Posterior vena cava (tissue), 2 donors: Measurements from ENCODE around the gene ZNF486. TPM values are rescaled to one million over a fixed set of nuclear protein-coding genes. Genes with fewer than 3 reads are reported as not detected.
"Not testable (repeated sequence)": the region's sequence is repeated elsewhere in the genome, so short reads cannot be mapped to it uniquely, and the experiment has no call there.

Experiments
- DNase-seq: peaks from one replicate; pipeline ENCODE4 v3.0.0-alpha.2; 2020; ENCODE audit warnings: low spot score
- intact Hi-C, 2 donors: fragments of 100-400 bp; cut with DNase I; formaldehyde crosslinking; loops; one replicate each; pipeline versions ENCODE4 v1.14.1 to v1.14.2; 2022 to 2023
- total RNA-seq, 2 donors: library from RNA; stranded (reverse); fragmentation: NEBNext Ultra II Directional; extraction: Animal tissue kit (Norgen Biotek cat#: 25700); gene quantifications; one replicate each; pipeline ENCODE4 v1.2.1, GENCODE V29; 2021
- donor health status: DM: yes; HTN: yes; CAD: no.
- donor health status: DM: yes; HTN: yes; CAD: no.

The ZNF486 gene
- total RNA-seq, 2 donors from 2014 or later, result 3.9 to 5.0 TPM

DNA sequence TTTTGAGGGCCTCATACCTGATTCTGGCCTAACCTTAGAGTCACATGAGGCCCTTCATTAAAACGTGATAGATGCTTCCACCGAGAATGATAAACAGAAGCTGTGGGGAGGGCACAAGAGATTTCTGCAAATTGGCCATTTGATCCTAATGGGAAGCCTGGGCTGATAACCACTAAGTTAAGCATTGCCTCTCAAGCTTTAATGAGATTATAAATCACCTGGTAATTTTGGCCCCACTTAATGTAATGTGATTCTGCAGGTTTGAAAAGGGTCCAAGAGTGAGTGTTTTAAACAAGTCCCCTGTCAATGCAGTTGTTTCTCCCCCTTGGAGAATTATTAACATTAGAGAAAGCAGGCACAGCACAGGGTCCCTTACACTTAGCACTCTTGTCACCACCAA is 42.0 kb downstream of the ZNF486 start:
- DNase-seq, result no peak
- intact Hi-C loops, result no loop called here

DNA sequence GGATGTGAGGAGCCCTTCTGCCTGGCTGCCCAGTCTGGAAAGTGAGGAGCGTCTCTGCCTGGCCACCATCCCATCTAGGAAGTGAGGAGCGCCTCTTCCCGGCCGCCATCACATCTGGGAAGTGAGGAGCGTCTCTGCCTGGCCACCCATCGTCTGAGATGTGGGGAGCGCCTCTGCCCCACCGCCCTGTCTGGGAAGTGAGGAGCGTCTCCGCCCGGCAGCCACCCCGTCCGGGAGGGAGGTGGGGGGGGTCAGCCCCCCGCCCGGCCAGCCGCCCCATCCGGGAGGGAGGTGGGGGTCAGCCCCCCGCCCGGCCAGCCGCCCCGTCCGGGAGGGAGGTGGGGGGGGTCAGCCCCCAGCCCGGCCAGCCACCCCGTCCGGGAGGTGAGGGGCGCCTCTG is 47.4 kb downstream of the ZNF486 start:
- intact Hi-C loops, result not testable (repeated sequence)

DNA sequence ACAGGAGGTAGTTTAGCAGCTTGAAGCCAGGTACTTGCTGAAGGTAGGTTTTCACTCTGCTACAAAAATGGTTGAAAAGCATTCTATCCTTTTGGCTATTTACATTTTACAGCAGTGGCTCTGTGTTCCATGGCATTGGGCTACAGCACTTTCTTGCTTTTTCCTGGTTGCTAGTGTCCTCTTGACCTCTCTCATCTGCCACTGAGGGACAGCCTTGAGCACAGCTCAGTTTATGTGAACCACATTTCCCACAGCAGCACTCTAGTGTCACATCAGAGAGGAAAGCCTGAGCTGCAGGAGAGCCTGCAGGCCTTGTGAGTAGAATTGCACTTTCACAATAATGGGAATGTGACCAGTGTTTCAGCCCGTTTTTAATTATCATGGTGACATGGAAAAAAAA is 54.6 kb downstream of the ZNF486 start:
- intact Hi-C loops, DNase-seq: not testable (repeated sequence)

More for the DNA sequence above, 47.4 kb downstream of the ZNF486 start:
- DNase-seq, result not testable (repeated sequence)

DNA sequence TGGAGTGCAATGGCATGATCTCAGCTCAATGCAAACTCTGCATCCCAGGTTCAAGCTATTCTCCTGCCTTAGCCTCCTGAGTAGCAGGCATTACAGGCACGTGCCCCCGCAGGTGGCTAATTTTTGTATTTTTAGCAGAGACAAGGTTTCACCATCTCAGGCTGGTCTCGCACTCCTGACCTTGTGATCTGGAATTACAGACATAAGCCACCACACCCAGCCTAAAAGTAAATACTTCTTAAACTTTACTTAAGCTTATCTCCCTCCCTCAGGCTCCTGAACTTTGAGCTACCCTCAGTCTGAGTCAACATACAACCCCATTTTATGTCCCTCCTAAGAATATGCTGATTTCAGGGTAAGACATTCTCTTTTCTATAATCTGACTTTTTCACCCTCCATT is 66.1 kb downstream of the ZNF486 start:
- intact Hi-C loops, result no loop called here
- DNase-seq, result no peak

DNA sequence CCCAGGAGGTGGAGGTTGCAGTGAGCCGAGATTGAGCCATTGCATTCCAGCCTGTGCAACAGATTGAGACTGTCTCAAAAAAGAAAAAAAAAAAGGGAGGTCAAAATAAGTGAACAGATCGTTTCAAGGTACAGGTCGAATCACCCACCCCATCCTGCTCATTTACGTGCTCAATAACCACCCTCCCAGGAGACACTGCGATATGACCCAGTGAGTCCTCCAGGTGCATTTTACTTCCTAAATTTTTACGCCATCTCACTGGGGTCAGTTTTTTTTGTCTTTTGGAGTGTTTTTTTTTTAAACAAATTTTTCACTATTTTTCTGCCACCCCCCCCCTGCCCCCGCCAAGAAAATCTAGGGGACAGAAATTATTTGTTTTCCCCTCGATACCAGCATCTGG is 68.1 kb downstream of the ZNF486 start:
- no peak for DNase-seq
- intact Hi-C loops, result no loop called here

DNA sequence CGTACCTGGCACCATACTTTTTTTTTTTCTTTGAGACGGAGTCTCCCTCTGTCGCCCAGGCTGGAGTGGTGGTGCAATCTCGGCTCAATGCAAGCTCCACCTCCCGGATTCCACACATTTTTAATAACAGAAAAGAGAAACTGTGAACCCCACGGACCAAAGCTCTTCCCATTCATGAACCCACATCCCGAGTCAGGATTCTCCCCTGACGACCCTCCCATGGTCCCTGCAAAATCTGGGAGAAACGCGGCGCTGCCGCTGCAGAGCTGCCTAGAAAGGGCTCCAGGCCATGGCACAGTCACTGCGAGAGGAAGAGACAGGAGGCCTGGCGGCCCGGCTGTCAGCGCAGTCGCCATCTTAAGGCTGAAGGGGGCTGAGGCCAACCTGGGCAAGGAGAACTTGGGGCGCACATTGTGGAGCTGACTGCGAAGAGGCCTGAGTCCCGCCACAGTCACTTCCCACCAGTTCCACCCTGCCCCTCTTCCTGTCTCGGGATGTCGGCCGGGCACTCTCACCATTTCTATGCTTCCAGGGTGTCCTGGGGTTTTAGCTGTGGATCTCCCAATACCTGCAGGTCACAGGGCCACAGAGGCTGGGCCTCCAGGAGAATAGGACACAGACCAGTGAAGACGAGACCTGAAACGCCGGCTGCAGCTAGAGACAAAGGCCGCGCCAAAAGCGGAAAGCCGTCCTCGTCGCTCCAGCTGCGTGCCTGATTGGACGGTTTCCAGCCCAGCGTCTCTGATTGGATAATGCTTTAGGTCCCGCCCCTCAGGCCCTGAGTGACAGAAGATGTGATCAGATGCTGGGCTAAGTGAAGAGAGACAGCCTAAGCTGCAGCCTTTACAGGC is 71.0 kb downstream of the ZNF486 start:
- peak; percentile 95 for DNase-seq
- intact Hi-C loops, result no loop called here

DNA sequence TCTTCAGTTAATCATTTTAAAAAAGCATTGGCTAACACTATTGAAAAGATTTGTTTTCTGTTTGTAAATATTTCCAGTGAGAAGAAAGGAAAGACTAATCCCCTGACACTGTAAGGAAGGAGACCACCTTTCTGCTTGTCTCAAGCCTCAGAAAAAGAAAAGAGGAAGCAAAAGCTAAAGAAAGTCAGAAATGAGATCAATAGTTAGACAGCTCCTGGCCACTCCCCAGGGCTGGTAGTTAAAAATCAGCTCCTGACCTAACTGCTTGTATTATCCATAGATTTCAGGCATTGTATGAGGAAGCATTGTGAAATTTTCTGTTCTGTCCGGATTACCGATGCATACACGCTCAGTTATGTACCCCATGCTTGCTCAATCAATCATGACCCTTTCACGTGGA is 76.6 kb downstream of the ZNF486 start:
- intact Hi-C loops, result no loop called here
- DNase-seq, result no peak

DNA sequence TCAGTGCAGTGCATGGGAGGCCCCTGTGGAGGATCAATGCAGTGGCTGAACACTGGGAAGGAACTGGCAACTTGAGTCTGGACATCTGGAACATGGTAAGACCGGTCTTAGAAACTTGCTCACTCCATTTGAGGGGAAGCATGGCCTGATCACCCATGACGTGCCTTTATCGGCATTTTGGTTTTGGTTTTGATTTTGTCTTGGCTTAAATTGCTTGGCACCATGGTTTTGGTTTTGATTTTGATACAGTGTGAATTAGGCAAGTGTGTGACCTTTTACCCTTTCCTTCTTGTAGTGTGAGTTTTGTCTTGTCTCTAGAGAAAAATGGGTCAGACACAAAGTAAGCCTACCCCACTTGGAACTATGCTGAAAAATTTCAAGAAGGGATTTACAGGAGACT is 77.3 kb downstream of the ZNF486 start:
- no peak for DNase-seq
- intact Hi-C loops, result no loop called here

DNA sequence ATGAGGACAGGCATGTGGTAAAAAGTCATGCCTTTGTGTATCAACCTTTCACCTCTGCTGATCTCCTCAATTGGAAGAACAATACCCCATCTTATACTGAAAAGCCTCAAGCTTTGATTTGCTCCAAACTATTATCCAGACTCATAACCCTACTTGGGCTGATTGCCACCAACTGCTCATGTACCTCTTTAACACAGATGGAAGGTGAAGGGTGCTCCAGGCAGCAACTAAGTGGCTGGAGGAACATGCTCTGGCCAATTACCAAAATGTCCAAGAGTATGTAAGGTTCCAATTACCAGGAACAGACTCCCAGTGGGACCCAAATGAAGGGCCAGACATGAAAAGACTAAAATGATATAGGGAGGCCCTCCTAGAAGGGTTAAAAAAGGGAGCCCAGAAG is 78.3 kb downstream of the ZNF486 start:
- no peak for DNase-seq
- intact Hi-C loops, result no loop called here

DNA sequence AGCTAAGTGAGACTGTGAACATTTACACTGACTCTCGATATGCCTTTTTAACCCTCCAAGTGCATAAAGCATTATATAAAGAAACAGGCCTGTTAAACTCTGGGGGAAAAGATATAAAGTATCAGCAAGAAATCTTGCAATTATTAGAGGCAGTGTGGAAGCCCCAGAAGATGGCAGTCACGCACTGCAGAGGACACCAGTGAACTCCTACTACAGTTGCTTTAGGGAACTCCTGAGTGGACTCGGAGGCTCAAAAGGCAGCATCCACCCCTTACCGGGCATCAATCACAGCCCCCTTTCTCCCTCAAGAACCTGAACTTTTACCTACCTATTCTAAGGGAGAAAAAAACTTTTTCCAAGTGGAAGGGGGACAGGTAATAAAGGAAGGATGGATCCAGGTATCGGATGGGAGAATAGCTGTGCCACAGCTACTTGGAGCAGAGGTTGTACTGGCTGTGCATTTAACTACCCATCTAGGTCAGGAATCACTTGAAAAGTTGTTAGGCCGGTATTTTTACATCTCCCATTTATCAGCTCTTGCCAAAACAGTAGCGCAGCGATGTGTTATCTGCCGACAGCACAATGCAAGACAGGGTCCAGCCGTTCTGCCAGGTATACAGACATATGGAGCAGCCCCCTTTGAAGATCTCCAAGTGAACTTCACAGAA is 80.1 kb downstream of the ZNF486 start:
- no peak for DNase-seq
- intact Hi-C loops, result no loop called here

DNA sequence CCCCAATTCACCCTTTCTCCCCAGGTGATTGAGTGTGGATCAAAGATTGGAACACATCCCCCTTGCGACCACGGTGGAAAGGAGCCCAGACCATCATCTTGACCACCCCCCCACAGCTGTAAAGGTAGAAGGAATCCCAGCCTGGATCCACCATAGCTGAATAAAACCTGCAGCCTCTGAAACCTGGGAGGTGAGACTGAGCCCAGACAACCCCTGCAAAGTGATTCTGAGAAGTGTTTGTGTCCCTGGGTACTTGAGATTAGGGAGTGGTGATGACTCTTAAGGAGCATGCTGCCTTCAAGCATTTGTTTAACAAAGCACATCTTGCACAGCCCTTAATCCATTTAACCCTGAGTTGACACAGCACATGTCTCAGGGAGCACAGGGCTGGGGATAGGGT is 81.2 kb downstream of the ZNF486 start:
- not testable (repeated sequence) for DNase-seq

More for the DNA sequence above, 81.2 kb downstream of the ZNF486 start:
- intact Hi-C loops, result not testable (repeated sequence)

Other genes starting within 250 kb of the ZNF486 start
- gene ZNF682, start 127.7 kb upstream of the ZNF486 start, total RNA-seq, result 1 to 10 TPM; 5.5 to 7.1 TPM
- gene ZNF90, start 89.2 kb upstream of the ZNF486 start, total RNA-seq, result 1 to 10 TPM; 2.5 TPM